ENCODE results near the gene CCL19.

Gene CCL19

GRCh38 chr9:34694811-34695210 is 3.7 kb upstream of the CCL19 start:
- no peak for DNase-seq (ENCODE audit: low spot score)

- DNase-seq (ENCODE audit: low spot score) = no peak
These were observed 2.5 kb upstream of the CCL19 start for GRCh38 chr9:34693560-34693959.

- no peak for DNase-seq (ENCODE audit: low spot score)
These were observed 850 bp upstream of the CCL19 start for GRCh38 chr9:34691936-34692315.

GRCh38 chr9:34689512-34689911 is 1.6 kb downstream of the CCL19 start:
- no peak for DNase-seq (ENCODE audit: low spot score)

GRCh38 chr9:34689116-34689470 is 2.0 kb downstream of the CCL19 start:
- DNase-seq (ENCODE audit: low spot score) = no peak

GRCh38 chr9:34688329-34689115 is 2.6 kb downstream of the CCL19 start:
- DNase-seq (ENCODE audit: low spot score) = no peak

- no peak for DNase-seq (ENCODE audit: low spot score)
These were observed 3.6 kb downstream of the CCL19 start for GRCh38 chr9:34687276-34688030.

GRCh38 chr9:34686732-34687131 is 4.3 kb downstream of the CCL19 start:
- no peak for DNase-seq (ENCODE audit: low spot score)

- no peak for DNase-seq (ENCODE audit: low spot score)
These were observed 4.8 kb downstream of the CCL19 start for GRCh38 chr9:34686231-34686630.

GRCh38 chr9:34685591-34685990 is 5.5 kb downstream of the CCL19 start:
- DNase-seq (ENCODE audit: low spot score) = no peak

- no peak for DNase-seq (ENCODE audit: low spot score)
These were observed 6.3 kb downstream of the CCL19 start for GRCh38 chr9:34684816-34685215.

- DNase-seq (ENCODE audit: low spot score) = no peak
These were observed 6.9 kb downstream of the CCL19 start for GRCh38 chr9:34684145-34684544.

GRCh38 chr9:34675869-34676268 is 15.2 kb downstream of the CCL19 start:
- DNase-seq (ENCODE audit: low spot score) = no peak

- DNase-seq (ENCODE audit: low spot score) = peak; percentile 54
These were observed 15.9 kb downstream of the CCL19 start for GRCh38 chr9:34675048-34675714.

- DNase-seq (ENCODE audit: low spot score) = no peak
These were observed 16.6 kb downstream of the CCL19 start for GRCh38 chr9:34674440-34674839.

GRCh38 chr9:34671307-34671706 is 19.8 kb downstream of the CCL19 start:
- no peak for DNase-seq (ENCODE audit: low spot score)

GRCh38 chr9:34669809-34670562 is 21.1 kb downstream of the CCL19 start:
- DNase-seq (ENCODE audit: low spot score) = no peak

GRCh38 chr9:34665381-34666250 is 25.5 kb downstream of the CCL19 start:
- DNase-seq (ENCODE audit: low spot score) = peak; percentile 92

GRCh38 chr9:34665067-34665380 is 26.1 kb downstream of the CCL19 start:
- DNase-seq (ENCODE audit: low spot score) = no peak

GRCh38 chr9:34664281-34665066 is 26.6 kb downstream of the CCL19 start:
- peak; percentile 63 for DNase-seq (ENCODE audit: low spot score)

- DNase-seq (ENCODE audit: low spot score) = peak; percentile 55
These were observed 27.8 kb downstream of the CCL19 start for GRCh38 chr9:34663303-34663605.

Data from CD4-positive, alpha-beta T cell treated with Interleukin-6 at 100 ng/mL for 8 hours (primary cell).